ENCODE results near the gene PTTG2. TPM values are rescaled to one million over a fixed set of nuclear protein-coding genes. Genes with fewer than 3 reads are reported as not detected.

PTTG2 gene
- polyA plus RNA-seq, 3 donors, result not detected

DNA sequence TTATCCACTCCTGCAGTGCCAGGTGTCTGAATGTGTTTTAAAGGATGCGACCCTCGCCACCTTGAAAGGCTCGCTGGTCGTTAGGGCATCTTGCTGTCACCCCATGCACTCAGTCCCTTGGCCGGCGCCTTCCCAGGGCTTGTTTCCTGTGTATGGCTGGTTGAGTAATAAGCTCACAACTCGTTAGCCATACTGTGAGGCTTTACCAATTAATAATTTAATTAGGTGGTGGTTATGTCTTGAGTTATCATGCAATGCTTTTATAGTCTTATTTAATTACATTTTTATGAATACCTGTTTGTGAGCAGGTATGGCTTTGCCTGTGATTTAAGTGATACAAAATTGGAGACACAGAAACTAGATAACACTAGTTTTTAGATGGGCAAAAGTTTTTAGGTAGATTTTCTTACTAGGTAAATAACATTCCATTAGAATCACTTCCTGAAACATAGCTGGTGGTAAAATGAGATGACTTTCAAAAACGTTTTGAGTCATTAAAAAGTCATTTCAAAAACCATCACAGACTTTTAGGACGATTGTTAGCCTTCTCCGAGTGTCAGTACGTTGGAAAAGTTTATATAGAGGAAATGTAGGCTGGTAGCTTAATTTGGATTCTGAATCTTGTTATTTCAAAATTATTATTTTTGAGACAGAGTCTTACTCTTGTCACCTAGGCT is 18.2 kb downstream of the PTTG2 start:
- no peak for DNase-seq (ENCODE audit: extremely low read depth in 1 of 11, low read depth in 9 of 11, low spot score in 4 of 11)

DNA sequence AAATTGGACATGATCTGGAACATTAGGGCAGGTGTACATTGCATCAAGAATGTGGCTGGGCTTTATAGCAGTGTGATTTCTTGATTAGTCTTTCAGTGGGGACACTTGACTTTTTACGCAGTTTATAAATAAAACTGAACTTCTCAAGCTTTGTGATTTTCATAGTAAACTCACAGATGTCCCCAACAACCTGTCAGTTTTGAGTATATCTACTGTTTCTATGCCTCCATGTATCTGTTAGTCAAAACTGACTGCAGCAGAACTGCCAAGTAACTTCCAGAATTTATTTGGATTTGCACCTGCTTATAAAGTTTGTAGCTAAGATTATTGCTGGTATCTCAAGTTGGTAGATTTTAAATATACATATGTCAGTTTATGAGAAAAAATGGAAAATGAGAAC is 20.0 kb downstream of the PTTG2 start:
- no peak for DNase-seq (ENCODE audit: extremely low read depth in 1 of 11, low read depth in 9 of 11, low spot score in 4 of 11)

- DNase-seq (ENCODE audit: extremely low read depth in 1 of 11, low read depth in 9 of 11, low spot score in 4 of 11), result no peak
Measured at GRCh38 chr4:37981425-37981824, 21.2 kb downstream of the PTTG2 start.

GRCh38 chr4:37981844-37982720 is 21.9 kb downstream of the PTTG2 start:
- DNase-seq (ENCODE audit: extremely low read depth in 1 of 11, low read depth in 9 of 11, low spot score in 4 of 11), result no peak

DNA sequence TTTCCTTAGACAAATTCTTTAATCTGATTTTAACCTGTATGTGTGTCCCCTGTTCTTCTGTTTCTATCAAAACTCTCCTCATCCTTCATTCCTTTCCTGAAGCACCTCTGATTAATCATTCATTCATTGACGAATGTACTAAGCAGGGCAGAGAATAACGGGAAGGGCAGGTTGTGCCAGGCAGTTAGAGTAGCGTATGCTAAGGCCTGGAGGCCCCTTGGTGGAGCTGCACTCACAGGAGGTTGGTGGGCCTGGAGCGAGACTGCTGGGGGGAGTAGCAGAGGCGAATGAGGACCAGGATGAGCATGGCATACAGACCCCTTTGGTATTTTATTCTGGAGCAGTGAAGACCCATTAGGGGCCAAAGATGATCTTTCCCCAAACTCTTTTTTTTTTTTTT is 22.5 kb downstream of the PTTG2 start:
- no peak for DNase-seq (ENCODE audit: extremely low read depth in 1 of 11, low read depth in 9 of 11, low spot score in 4 of 11)

DNA sequence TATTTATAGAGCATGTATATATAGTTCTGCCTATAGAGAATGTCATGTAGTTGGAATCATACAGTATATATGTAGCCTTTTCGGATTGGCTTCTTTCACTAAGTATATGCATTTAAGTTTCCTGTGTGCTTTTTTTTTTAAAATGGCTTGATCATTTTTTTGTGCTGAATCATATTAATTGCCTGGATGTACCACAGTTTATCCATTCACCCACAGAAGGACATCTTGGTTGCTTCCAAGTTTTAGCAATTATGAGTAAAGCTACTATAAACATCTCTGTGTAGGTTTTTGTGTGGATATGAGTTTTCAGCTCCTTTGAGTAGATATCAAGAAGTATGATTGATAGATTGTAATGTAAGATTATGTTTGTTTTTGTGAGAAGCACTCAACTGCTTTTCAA is 23.8 kb downstream of the PTTG2 start:
- DNase-seq (ENCODE audit: extremely low read depth in 1 of 11, low read depth in 9 of 11, low spot score in 4 of 11), result no peak

GRCh38 chr4:37985730-37986275 is 25.6 kb downstream of the PTTG2 start:
- DNase-seq (ENCODE audit: extremely low read depth in 1 of 11, low read depth in 9 of 11, low spot score in 4 of 11), result no peak

DNA sequence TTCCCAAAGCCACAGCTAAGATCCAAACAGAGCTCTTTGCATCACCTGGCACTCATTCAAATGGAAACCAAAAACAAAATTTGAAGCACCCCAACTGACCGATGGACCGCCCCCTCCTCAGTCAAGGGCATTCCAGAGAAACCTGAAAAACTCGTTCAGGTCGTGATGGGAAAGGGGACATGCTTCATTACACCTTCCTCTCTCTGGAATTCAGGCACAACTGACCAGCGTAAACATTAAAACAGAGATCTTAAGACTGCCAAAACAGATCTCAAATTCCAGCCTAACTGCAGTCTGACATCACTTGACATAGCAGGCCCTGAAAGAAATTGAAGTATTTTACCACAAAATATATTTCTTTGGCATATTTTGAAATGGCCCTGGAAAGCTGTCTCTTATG is 28.5 kb downstream of the PTTG2 start:
- peak in 6 of 11 donors; percentile 50 to 81 (median 60) for DNase-seq (ENCODE audit: extremely low read depth in 1 of 11, low read depth in 9 of 11, low spot score in 4 of 11)

- DNase-seq (ENCODE audit: extremely low read depth in 1 of 11, low read depth in 9 of 11, low spot score in 4 of 11), result no peak
Measured at GRCh38 chr4:37989398-37990260, 29.4 kb downstream of the PTTG2 start.

DNA sequence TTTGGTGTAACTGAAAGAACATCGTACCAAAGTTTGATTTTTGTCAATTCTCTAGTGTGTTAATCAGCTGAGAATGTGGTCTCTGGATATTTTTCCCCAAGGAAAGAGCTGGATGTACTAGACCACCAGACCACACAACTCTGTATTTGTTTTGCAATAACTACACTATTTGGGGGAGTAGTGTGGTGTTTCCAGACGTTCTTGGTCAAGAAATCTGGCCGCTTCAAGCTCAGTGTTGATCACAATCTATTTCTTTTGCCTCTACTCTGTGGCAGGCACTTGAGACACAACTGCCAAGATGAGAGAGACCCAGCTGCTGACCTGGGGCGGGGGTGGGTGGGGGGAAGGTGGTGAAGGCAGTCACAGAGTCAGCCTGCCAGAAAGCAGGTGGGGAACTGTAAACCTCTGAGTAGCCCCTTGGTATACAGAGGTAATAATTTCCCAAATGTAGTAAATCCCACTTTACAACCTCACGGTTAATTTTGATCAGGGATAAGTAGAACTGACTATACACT is 30.6 kb downstream of the PTTG2 start:
- no peak for DNase-seq (ENCODE audit: extremely low read depth in 1 of 11, low read depth in 9 of 11, low spot score in 4 of 11)

GRCh38 chr4:37991623-37992410 is 31.6 kb downstream of the PTTG2 start:
- DNase-seq (ENCODE audit: extremely low read depth in 1 of 11, low read depth in 9 of 11, low spot score in 4 of 11), result no peak

- DNase-seq (ENCODE audit: extremely low read depth in 1 of 11, low read depth in 9 of 11, low spot score in 4 of 11), result no peak
Measured at GRCh38 chr4:37993806-37994205, 33.6 kb downstream of the PTTG2 start.

DNA sequence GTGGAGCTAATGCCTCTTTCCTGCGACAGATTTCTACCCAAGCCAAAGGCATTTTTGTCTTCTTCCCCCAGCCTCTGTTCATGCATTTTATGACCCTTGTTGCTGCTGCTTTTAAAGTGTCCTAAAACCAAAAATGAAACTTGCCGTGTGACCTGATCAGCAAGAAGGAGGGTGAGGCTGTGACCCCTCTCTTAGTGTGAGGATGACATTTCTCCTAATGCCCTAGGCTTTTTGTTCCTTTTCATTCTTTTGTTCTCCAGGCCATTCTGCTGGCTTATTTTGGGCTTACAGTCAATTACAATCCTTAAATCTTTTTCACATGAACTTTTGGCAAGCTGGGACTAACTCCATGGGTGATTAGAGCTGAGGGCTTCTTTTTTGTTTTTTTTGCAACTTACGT is 34.4 kb downstream of the PTTG2 start:
- DNase-seq (ENCODE audit: extremely low read depth in 1 of 11, low read depth in 9 of 11, low spot score in 4 of 11), result no peak

- DNase-seq (ENCODE audit: extremely low read depth in 1 of 11, low read depth in 9 of 11, low spot score in 4 of 11), result no peak
Measured at GRCh38 chr4:37995299-37995821, 35.2 kb downstream of the PTTG2 start.

DNA sequence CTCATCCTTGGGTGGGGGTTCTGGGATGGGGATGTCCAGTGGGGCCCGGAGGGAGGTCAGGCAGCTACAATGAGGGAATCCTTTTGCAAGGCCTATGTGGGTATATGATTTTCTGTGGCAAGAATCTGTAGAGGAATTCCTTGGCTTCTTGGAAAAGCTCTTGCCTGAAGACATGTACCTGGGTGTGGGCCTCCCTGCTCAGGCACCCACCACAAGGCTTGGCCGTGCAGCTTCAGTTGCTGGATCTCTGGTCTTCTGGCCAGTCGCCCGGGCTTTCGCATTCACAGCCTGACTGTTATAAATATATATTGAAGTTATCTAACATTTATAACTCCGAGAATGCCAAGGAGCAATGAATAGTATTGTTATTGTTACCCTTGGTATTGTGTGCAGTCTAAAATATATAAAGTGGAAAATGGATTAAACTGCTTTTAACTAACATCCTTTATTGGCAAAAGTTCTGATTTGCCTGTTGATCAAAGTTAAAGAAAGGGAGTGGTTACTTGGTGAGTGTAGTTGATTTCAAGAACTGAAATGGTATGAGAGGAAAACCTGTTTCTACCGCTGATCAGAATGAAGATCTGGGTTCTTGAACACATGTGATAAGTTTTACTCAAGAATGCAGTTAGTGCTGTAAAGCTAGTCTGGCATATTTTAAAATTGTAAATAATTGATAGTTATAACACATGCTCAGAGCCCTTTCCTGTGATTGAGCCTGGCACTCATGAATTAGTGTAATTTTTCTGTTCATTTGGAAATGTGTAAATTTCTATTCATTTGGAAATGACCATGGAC is 36.0 kb downstream of the PTTG2 start:
- no peak for DNase-seq (ENCODE audit: extremely low read depth in 1 of 11, low read depth in 9 of 11, low spot score in 4 of 11)

GRCh38 chr4:37998226-37998625 is 38.0 kb downstream of the PTTG2 start:
- no peak for DNase-seq (ENCODE audit: extremely low read depth in 1 of 11, low read depth in 9 of 11, low spot score in 4 of 11)

DNA sequence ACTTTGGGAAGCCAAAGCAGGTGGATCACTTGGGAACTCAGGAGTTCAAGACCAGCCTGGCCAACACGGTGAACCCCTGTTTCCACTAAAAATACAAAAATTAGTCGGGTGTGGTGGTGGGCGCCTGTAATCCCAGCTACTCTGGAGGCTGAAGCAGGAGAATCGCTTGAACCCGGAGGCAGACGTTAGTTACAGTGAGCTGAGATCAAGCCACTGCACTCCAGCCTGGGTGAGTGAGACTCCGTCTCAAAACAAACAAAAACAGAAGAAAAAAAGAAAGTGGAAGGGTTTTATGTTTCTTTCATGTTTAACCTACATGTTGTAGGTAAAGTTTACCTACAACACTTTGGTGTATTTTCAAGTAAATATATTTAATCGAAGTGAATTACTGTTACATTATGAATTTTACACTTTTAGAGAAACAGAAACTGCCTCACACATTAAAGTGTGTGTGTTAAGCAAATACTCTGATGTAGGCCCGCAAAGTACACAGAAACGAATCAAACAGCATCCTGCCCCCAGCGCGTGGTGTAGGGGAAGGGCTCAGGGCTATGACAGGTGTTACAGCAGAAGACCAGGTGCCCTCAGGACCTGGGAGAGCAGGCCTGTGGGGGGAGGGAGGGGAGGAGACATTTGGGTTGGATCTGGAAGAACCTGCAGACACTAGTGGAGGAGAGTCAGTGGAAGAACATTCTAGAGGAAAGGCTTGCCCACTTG is 39.0 kb downstream of the PTTG2 start:
- DNase-seq (ENCODE audit: extremely low read depth in 1 of 11, low read depth in 9 of 11, low spot score in 4 of 11), result no peak

Measured in renal cortex interstitium (tissue), 11 donors.